WTC11 (cell line): Measurements from ENCODE around the gene TUBA1A. TPM values are rescaled to one million over a fixed set of nuclear protein-coding genes. Genes with fewer than 3 reads are reported as not detected.

Experiments
- ATAC-seq: fragments of 200-7000 bp; cut with Tn5 transposase; 2 replicates; pipeline ENCODE4 v1.10.0; 2021; ENCODE audit warnings: mild to moderate bottlenecking, moderate library complexity
- CTCF ChIA-PET: fragments of 300-600 bp; sonication (Branson Sonifier 250); formaldehyde crosslinking; loops from one replicate; lab custom pipeline; 2021; ENCODE audit warnings: antibody characterized with exemption; lab: Charles Lee
- POLR2A ChIA-PET: fragments of 350-600 bp; sonication (Branson Sonifier 250); formaldehyde crosslinking; loops from one replicate; lab custom pipeline; 2021; ENCODE audit warnings: antibody characterized with exemption; lab: Charles Lee
- DNase-seq: peaks from one replicate; pipeline ENCODE4 v3.0.0; 2021; ENCODE audit warnings: low spot score
- H3K27ac Mint-ChIP-seq: 2 replicates; pipeline ENCODE4 v1.8.0; 2021; ENCODE audit warnings: mixed read lengths
- H3K27me3 Mint-ChIP-seq: 2 replicates; pipeline ENCODE4 v1.8.0; 2021; ENCODE audit warnings: low read depth, mild to moderate bottlenecking, moderate library complexity, mixed read lengths
- H3K36me3 Mint-ChIP-seq: 2 replicates; pipeline ENCODE4 v1.8.0; 2021; ENCODE audit warnings: mixed read lengths
- H3K4me1 Mint-ChIP-seq: 2 replicates; pipeline ENCODE4 v1.8.0; 2022; ENCODE audit warnings: mixed read lengths
- H3K4me3 Mint-ChIP-seq: 2 replicates; pipeline ENCODE4 v1.8.0; 2021; ENCODE audit warnings: mild to moderate bottlenecking, moderate library complexity, mixed read lengths
- H3K9me3 Mint-ChIP-seq: 2 replicates; pipeline ENCODE4 v1.8.0; 2021; ENCODE audit warnings: mixed read lengths
- ATF1 ChIP-seq: sonication (generic); formaldehyde crosslinking; IDR thresholded peaks from 2 replicates; pipeline ENCODE4 v1.8.1; 2023; ENCODE audit warnings: mild to moderate bottlenecking, moderate library complexity, missing genetic modification reagents
- CTCF ChIP-seq: fragments of 200-600 bp; IDR thresholded peaks from 2 replicates; pipeline ENCODE4 v1.8.0; 2022; ENCODE audit warnings: antibody characterized with exemption
- E2F1 ChIP-seq: sonication (generic); formaldehyde crosslinking; IDR thresholded peaks from 2 replicates; pipeline ENCODE4 v1.8.0; 2022; ENCODE audit warnings: mild to moderate bottlenecking, missing genetic modification reagents
- HMGXB4 ChIP-seq: sonication (generic); formaldehyde crosslinking; IDR thresholded peaks from 2 replicates; pipeline ENCODE4 v1.8.1; 2023; ENCODE audit warnings: mild to moderate bottlenecking, moderate library complexity, missing genetic modification reagents
- PRDM15 ChIP-seq: sonication (generic); formaldehyde crosslinking; IDR thresholded peaks from 2 replicates; pipeline ENCODE4 v1.8.0; 2022; ENCODE audit warnings: missing genetic modification reagents
- RORB ChIP-seq: fragments of 250-450 bp; sonication (Bioruptor Pico); IDR thresholded peaks from 2 replicates; pipeline ENCODE4 v1.9.0; 2021; ENCODE audit warnings: mild to moderate bottlenecking
- TP53 ChIP-seq: sonication (generic); formaldehyde crosslinking; IDR thresholded peaks from 2 replicates; pipeline ENCODE4 v1.8.1; 2023; ENCODE audit warnings: mild to moderate bottlenecking, missing genetic modification reagents
- ZBTB21 ChIP-seq: sonication (generic); formaldehyde crosslinking; IDR thresholded peaks from 2 replicates; pipeline ENCODE4 v1.8.1; 2023; ENCODE audit warnings: mild to moderate bottlenecking, missing genetic modification reagents, borderline replicate concordance
- ZBTB43 ChIP-seq: sonication (generic); formaldehyde crosslinking; IDR thresholded peaks from 2 replicates; pipeline ENCODE4 v1.8.1; 2023; ENCODE audit warnings: mild to moderate bottlenecking, missing genetic modification reagents
- ZMAT4 ChIP-seq: fragments of 250-450 bp; sonication (Bioruptor Pico); IDR thresholded peaks from 2 replicates; pipeline ENCODE4 v1.9.0; 2021; ENCODE audit warnings: mild to moderate bottlenecking
- ZNF317 ChIP-seq: sonication (generic); formaldehyde crosslinking; IDR thresholded peaks from 2 replicates; pipeline ENCODE4 v1.8.1; 2023; ENCODE audit warnings: low read depth, mild to moderate bottlenecking, moderate library complexity, missing genetic modification reagents, borderline replicate concordance
- total RNA-seq: library from RNA; stranded (reverse); gene quantifications from 3 replicates; pipeline ENCODE4 v1.2.3, GENCODE V29; 2021
- TF ChIP-seq, protein P1 (sequence below): sonication (generic); formaldehyde crosslinking; IDR thresholded peaks from 2 replicates; pipeline ENCODE4 v1.8.0; 2022; ENCODE audit warnings: mild to moderate bottlenecking, missing genetic modification reagents
- TF ChIP-seq, protein P2 (sequence below): fragments of 250-450 bp; sonication (Bioruptor Pico); IDR thresholded peaks from 2 replicates; pipeline ENCODE4 v1.9.0; 2021; ENCODE audit warnings: moderate library complexity, mild to moderate bottlenecking, inconsistent platforms, borderline replicate concordance
- TF ChIP-seq, protein P3 (sequence below): sonication (generic); formaldehyde crosslinking; IDR thresholded peaks from 2 replicates; pipeline ENCODE4 v1.8.0; 2023; ENCODE audit warnings: missing genetic modification reagents, mild to moderate bottlenecking, borderline replicate concordance

TUBA1A gene
- total RNA-seq, 1 experiment from 2014 or later = 226 TPM

GRCh38 chr12:49208146-49208545, 19.3 kb upstream of the TUBA1A start:
- ATAC-seq (no peak), DNase-seq (no peak)
- ChIA-PET POLR2A (no interaction called here), CTCF (interaction anchor here (0.7 kb wide), 1 partner anchor 81 kb away, joined by 3 read pairs; no protein-coding TSS in a partner anchor)
- Mint-ChIP-seq H3K27me3 (no peaks in the 10 kb centered on the region; the same call in 1 of the 2 replicates), H3K4me3 (no peak overlapping the region), H3K4me1 (no peaks in the 10 kb centered on the region), H3K27ac (no peak overlapping the region)
- TF ChIP-seq, protein P1, sequence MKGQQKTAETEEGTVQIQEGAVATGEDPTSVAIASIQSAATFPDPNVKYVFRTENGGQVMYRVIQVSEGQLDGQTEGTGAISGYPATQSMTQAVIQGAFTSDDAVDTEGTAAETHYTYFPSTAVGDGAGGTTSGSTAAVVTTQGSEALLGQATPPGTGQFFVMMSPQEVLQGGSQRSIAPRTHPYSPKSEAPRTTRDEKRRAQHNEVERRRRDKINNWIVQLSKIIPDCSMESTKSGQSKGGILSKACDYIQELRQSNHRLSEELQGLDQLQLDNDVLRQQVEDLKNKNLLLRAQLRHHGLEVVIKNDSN (CRISPR knock-in tag) = no peak
- TF ChIP-seq HMGXB4 = no peak
- TF ChIP-seq, protein P2, sequence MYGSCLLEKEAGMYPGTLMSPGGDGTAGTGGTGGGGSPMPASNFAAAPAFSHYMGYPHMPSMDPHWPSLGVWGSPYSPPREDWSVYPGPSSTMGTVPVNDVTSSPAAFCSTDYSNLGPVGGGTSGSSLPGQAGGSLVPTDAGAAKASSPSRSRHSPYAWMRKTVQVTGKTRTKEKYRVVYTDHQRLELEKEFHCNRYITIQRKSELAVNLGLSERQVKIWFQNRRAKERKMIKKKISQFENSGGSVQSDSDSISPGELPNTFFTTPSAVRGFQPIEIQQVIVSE (CRISPR knock-in tag) = no peak
- TF ChIP-seq E2F1 = no peak
- TF ChIP-seq ZBTB43 = no peak
- no peak for TF ChIP-seq RORB (CRISPR knock-in tag)
- TF ChIP-seq PRDM15 (CRISPR knock-in tag) = no peak
- no peak for TF ChIP-seq ZMAT4
- TF ChIP-seq, protein P3, sequence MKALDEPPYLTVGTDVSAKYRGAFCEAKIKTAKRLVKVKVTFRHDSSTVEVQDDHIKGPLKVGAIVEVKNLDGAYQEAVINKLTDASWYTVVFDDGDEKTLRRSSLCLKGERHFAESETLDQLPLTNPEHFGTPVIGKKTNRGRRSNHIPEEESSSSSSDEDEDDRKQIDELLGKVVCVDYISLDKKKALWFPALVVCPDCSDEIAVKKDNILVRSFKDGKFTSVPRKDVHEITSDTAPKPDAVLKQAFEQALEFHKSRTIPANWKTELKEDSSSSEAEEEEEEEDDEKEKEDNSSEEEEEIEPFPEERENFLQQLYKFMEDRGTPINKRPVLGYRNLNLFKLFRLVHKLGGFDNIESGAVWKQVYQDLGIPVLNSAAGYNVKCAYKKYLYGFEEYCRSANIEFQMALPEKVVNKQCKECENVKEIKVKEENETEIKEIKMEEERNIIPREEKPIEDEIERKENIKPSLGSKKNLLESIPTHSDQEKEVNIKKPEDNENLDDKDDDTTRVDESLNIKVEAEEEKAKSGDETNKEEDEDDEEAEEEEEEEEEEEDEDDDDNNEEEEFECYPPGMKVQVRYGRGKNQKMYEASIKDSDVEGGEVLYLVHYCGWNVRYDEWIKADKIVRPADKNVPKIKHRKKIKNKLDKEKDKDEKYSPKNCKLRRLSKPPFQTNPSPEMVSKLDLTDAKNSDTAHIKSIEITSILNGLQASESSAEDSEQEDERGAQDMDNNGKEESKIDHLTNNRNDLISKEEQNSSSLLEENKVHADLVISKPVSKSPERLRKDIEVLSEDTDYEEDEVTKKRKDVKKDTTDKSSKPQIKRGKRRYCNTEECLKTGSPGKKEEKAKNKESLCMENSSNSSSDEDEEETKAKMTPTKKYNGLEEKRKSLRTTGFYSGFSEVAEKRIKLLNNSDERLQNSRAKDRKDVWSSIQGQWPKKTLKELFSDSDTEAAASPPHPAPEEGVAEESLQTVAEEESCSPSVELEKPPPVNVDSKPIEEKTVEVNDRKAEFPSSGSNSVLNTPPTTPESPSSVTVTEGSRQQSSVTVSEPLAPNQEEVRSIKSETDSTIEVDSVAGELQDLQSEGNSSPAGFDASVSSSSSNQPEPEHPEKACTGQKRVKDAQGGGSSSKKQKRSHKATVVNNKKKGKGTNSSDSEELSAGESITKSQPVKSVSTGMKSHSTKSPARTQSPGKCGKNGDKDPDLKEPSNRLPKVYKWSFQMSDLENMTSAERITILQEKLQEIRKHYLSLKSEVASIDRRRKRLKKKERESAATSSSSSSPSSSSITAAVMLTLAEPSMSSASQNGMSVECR (CRISPR knock-in tag) = no peak
- no peak for TF ChIP-seq TP53 (CRISPR knock-in tag)
- no peak for TF ChIP-seq ZBTB21 (CRISPR knock-in tag)
- no peak for TF ChIP-seq CTCF
- no peak for TF ChIP-seq ZNF317
- no peak for TF ChIP-seq ATF1
- TF ChIP-seq, all 79 proteins: peak for 0
- Mint-ChIP-seq H3K9me3 (no peaks in the 10 kb centered on the region), H3K36me3 (no peaks in the 10 kb centered on the region)
